ENCODE data around the gene DDX49. TPM values are rescaled to one million over a fixed set of nuclear protein-coding genes. Genes with fewer than 3 reads are reported as not detected.

DDX49 gene
- total and polyA plus RNA-seq, 2 of the 4 experiments (the other 2 are of a cell fraction), result 50.9 to 52.1 TPM

DNA sequence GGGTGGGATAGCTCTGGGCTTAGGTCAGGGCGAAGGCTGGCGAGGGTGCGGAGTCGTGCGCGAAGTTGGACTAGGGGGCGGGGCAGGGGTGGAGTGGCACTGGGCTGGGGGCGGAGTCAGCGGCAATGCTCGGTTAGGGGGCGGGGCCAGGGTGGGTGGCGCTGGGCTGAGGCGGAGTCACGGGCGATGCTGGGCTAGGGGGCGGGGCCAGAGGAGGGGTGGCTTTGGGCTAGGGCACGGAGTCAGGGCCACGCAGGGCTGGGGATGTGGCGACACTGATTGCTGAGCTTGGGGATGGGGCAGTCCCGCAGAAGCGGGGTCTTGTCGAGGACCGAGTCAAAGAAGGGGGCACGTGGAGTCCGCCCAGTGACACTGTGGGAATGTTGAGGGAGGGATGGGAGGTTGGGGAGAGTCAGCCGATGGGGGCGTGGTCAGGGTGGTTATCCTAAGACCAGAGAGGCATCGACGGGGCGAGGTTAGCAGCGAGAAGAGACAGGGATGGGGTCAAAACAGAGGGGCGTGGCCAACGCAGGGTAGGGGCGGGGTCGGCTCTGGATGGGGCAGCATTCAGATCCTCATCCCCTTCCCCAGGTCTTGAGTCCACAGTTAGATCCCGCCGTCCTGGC lies 12.8 kb downstream of the DDX49 start:
- no peaks in the 10 kb centered on the region for H3K9me3 ChIP-seq (ENCODE audit: control insufficient read depth, insufficient read depth, low read length)
- no peak overlapping the region for H3K4ac ChIP-seq (ENCODE audit: low read depth, low read length)
- TF ChIP-seq FOS (IDR thresholded peaks at IDR 0.05; ENCODE audit: low read depth, low read length), result no peak
- TF ChIP-seq MXI1 (IDR thresholded peaks at IDR 0.05; ENCODE audit: borderline replicate concordance, low read depth, low read length), result no peak
- TF ChIP-seq BHLHE40 (IDR thresholded peaks at IDR 0.05; ENCODE audit: low read depth, low read length), result no peak
- no peak for TF ChIP-seq SMC3 (IDR thresholded peaks at IDR 0.05; ENCODE audit: low read depth, low read length)
- TF ChIP-seq MAFK (IDR thresholded peaks at IDR 0.05; ENCODE audit: low read depth, low read length), result no peak
- TF ChIP-seq, protein P1, sequence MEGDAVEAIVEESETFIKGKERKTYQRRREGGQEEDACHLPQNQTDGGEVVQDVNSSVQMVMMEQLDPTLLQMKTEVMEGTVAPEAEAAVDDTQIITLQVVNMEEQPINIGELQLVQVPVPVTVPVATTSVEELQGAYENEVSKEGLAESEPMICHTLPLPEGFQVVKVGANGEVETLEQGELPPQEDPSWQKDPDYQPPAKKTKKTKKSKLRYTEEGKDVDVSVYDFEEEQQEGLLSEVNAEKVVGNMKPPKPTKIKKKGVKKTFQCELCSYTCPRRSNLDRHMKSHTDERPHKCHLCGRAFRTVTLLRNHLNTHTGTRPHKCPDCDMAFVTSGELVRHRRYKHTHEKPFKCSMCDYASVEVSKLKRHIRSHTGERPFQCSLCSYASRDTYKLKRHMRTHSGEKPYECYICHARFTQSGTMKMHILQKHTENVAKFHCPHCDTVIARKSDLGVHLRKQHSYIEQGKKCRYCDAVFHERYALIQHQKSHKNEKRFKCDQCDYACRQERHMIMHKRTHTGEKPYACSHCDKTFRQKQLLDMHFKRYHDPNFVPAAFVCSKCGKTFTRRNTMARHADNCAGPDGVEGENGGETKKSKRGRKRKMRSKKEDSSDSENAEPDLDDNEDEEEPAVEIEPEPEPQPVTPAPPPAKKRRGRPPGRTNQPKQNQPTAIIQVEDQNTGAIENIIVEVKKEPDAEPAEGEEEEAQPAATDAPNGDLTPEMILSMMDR (conservative IDR thresholded peaks at IDR 0.05; ENCODE audit: low read depth, low read length), result no peak
- TF ChIP-seq RFX5 (IDR thresholded peaks at IDR 0.05; ENCODE audit: low read depth, low read length), result no peak
- no peak for TF ChIP-seq POLR2A (IDR thresholded peaks at IDR 0.05; ENCODE audit: low read depth, low read length)
- TF ChIP-seq RCOR1 (IDR thresholded peaks at IDR 0.05; ENCODE audit: insufficient replicate concordance, low read length), result no peak
- no peak for TF ChIP-seq CEBPB (IDR thresholded peaks at IDR 0.05; ENCODE audit: low read depth, low read length)
- TF ChIP-seq, protein P2, sequence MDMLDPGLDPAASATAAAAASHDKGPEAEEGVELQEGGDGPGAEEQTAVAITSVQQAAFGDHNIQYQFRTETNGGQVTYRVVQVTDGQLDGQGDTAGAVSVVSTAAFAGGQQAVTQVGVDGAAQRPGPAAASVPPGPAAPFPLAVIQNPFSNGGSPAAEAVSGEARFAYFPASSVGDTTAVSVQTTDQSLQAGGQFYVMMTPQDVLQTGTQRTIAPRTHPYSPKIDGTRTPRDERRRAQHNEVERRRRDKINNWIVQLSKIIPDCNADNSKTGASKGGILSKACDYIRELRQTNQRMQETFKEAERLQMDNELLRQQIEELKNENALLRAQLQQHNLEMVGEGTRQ (IDR thresholded peaks at IDR 0.05; ENCODE audit: low read depth, low read length), result no peak
- H3K56ac ChIP-seq (ENCODE audit: extremely low read depth, insufficient read depth, low read length), result no peak overlapping the region
- H2BK120ac ChIP-seq (ENCODE audit: low read depth, low read length), result no peak overlapping the region
- H3K79me1 ChIP-seq (ENCODE audit: low read depth in 1 of 2, low read length in 2 of 2), result peaks cover 15 to 28% of the 10 kb centered on the region in 2 experiments
- H4K20me1 ChIP-seq (ENCODE audit: insufficient read depth, low read length), result peaks cover 26% of the 10 kb centered on the region
- no peak overlapping the region for H2BK5ac ChIP-seq (ENCODE audit: low read depth, low read length, poor library complexity, severe bottlenecking)
- dilution Hi-C loops (cut with HindIII; ENCODE audit: low sequenced_read_pairs, unreplicated experiment), result no loop called here
- no peak overlapping the region for H4K5ac ChIP-seq (ENCODE audit: low read depth, low read length)
- no peak overlapping the region for H3K18ac ChIP-seq (ENCODE audit: low read depth, low read length)
- 40% methylated on average over 17 of the region's 37 CpGs; no CpG with 5 or more reads in 1 of the 2 experiments for WGBS, 2 experiments (ENCODE audit: extremely low coverage in 2 of 2, insufficient read length in 1 of 2)
- peaks cover 63% of the 10 kb centered on the region for H3K36me3 ChIP-seq (ENCODE audit: control insufficient read depth, insufficient read depth, low read length)
- no peak overlapping the region for H3K14ac ChIP-seq (replicated peaks; ENCODE audit: low read depth, low read length)
- H4K8ac ChIP-seq (ENCODE audit: low read depth in 2 of 2, low read length in 2 of 2), result no peak overlapping the region
- in situ Hi-C loops (cut with MboI; ENCODE audit: low sequenced_read_pairs), result no loop called here
- ChIA-PET POLR2A (ENCODE audit: unreplicated experiment) (no interaction called here), CTCF (no interaction called here)
- H2BK15ac ChIP-seq (ENCODE audit: low read depth, low read length), result no peak overlapping the region
- no peak overlapping the region for H2AK9ac ChIP-seq (replicated peaks; ENCODE audit: low read depth, low read length, poor library complexity)
- no TSS peak for BruUV-seq (replicated peaks)
- no peak overlapping the region for H3K4me2 ChIP-seq (ENCODE audit: low read depth, low read length)
- H3K27me3 ChIP-seq (ENCODE audit: control insufficient read depth, insufficient read depth, low read length), result no peaks in the 10 kb centered on the region
- H3K4me3 ChIP-seq (ENCODE audit: insufficient read depth, low read depth, low read length), result no peak overlapping the region
- no peak overlapping the region for H3K27ac ChIP-seq (ENCODE audit: insufficient read depth, low read length)
- ATAC-seq (ENCODE audit: low read depth), result peak; percentile 93
- H2AFZ ChIP-seq (replicated peaks; ENCODE audit: low read length, poor library complexity), result peak overlapping the region; percentile 61
- no peak overlapping the region for H3K9ac ChIP-seq (ENCODE audit: low read depth, low read length)
- no peak overlapping the region for H3K23ac ChIP-seq (ENCODE audit: low read depth, low read length)
- no peaks in the 10 kb centered on the region for H3K4me1 ChIP-seq (ENCODE audit: control insufficient read depth, insufficient read depth, low read length)
- no peak overlapping the region for H4K91ac ChIP-seq (ENCODE audit: insufficient read depth, low read depth, low read length)
- DNase-seq, result no peak
- intact Hi-C loops (cut with micrococcal nuclease), result no loop called here
- no peak overlapping the region for H2AK5ac ChIP-seq (ENCODE audit: low read depth, low read length)
- no peak overlapping the region for H2BK20ac ChIP-seq (ENCODE audit: low read depth, low read length)
- H3K9me1 ChIP-seq (ENCODE audit: insufficient read depth, low read length), result no peaks in the 10 kb centered on the region; the same call in 1 of the 2 replicates
